Left hindlimb (tissue), 1 donor: ENCODE results near the gene A1BG.
A peak's percentile ranks its signal among the peaks of the same experiment; 100 is the strongest.
"Not testable (repeated sequence)": the region's sequence is repeated elsewhere in the genome, so short reads cannot be mapped to it uniquely, and the experiment has no call there.

ENCODE experiments used
- DNase-seq: peaks from one replicate; pipeline ENCODE4 v3.0.0-alpha.2; 2018

Gene A1BG

GRCh38 chr19:58334691-58335249, 18.5 kb downstream of the A1BG start:
- no peak for DNase-seq

- DNase-seq, result no peak
These were observed 20.6 kb downstream of the A1BG start for GRCh38 chr19:58332697-58333096.

- DNase-seq, result no peak
These were observed 22.8 kb downstream of the A1BG start for GRCh38 chr19:58330458-58330857.

- DNase-seq, result no peak
These were observed 24.3 kb downstream of the A1BG start for GRCh38 chr19:58328999-58329398.

GRCh38 chr19:58326914-58327726, 26.2 kb downstream of the A1BG start, which contains the start of gene ZSCAN22:
TSS of gene ZSCAN22 (plus strand) at chr19:58326994. CDS start at chr19:58334803, 7,809 bp downstream.
- DNase-seq, result peak; percentile 95

- DNase-seq, result no peak
These were observed 26.8 kb downstream of the A1BG start for GRCh38 chr19:58326501-58326913.

GRCh38 chr19:58325311-58326022, 27.8 kb downstream of the A1BG start:
- no peak for DNase-seq

- no peak for DNase-seq
These were observed 34.1 kb downstream of the A1BG start for GRCh38 chr19:58319241-58319640.

- no peak for DNase-seq
These were observed 35.0 kb downstream of the A1BG start for GRCh38 chr19:58318297-58318696.

GRCh38 chr19:58317476-58318072, 35.7 kb downstream of the A1BG start:
- no peak for DNase-seq

GRCh38 chr19:58315580-58315979, 37.7 kb downstream of the A1BG start:
- DNase-seq, result no peak

GRCh38 chr19:58311345-58311865, 41.9 kb downstream of the A1BG start:
- no peak for DNase-seq

- not testable (repeated sequence) for DNase-seq
These were observed 42.6 kb downstream of the A1BG start for GRCh38 chr19:58310685-58311084.

- no peak for DNase-seq
These were observed 45.6 kb downstream of the A1BG start for GRCh38 chr19:58307736-58308135.

GRCh38 chr19:58305932-58306323, 47.4 kb downstream of the A1BG start:
- DNase-seq, result no peak

- DNase-seq, result peak; percentile 97
These were observed 48.0 kb downstream of the A1BG start, which contains the start of gene ERVK3-1 for GRCh38 chr19:58305065-58305931. TSS of gene ERVK3-1 (plus strand) at chr19:58305377. CDS start at chr19:58312169, 6,792 bp downstream.

- no peak for DNase-seq
These were observed 48.6 kb downstream of the A1BG start for GRCh38 chr19:58304748-58305064.

GRCh38 chr19:58304255-58304654, 49.0 kb downstream of the A1BG start:
- no peak for DNase-seq

GRCh38 chr19:58300620-58301019, 52.7 kb downstream of the A1BG start:
- DNase-seq, result no peak

GRCh38 chr19:58296104-58296503, 57.2 kb downstream of the A1BG start:
- DNase-seq, result peak; percentile 47
